ENCODE data around the gene BPTF.
"Not testable (repeated sequence)": the region's sequence is repeated elsewhere in the genome, so short reads cannot be mapped to it uniquely, and the experiment has no call there.

BPTF gene

GRCh38 chr17:68006797-68007196 is 181.5 kb downstream of the BPTF start:
- H3K4me3 Mint-ChIP-seq = no peak overlapping the region
- no peak for DNase-seq (ENCODE audit: low spot score)
- peaks cover 3% of the 10 kb centered on the region for H3K27me3 Mint-ChIP-seq (ENCODE audit: low read depth)
- no peaks in the 10 kb centered on the region for H3K9me3 Mint-ChIP-seq
- peaks cover 4% of the 10 kb centered on the region for H3K4me1 Mint-ChIP-seq (ENCODE audit: low read depth)
- H3K27ac Mint-ChIP-seq = no peak overlapping the region
- H3K36me3 Mint-ChIP-seq (ENCODE audit: low read depth) = no peaks in the 10 kb centered on the region

DNA sequence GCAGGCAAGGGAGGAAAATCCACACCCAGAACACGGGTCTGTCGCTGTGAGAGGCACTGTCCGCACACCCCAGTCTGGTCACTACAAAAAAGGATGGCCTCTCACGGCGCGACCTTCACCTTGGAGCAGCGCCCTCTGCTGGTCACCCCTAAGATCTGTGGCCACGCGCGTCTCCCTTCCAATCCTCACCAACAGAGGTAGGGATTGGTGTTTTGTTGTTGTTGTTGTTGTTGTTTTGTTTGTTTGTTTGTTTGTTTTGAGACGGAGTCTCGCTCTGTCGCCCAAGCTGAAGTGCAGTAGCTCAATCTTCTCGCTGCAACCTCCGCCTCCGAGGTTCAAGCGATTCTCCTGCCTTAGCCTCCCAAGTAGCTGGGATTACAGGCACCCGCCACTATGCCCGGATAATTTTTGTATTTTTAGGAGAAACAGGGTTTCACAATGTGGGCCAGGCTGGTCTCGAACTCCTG is 185.9 kb downstream of the BPTF start:
- peaks cover 4% of the 10 kb centered on the region for H3K4me1 Mint-ChIP-seq (ENCODE audit: low read depth)
- no peaks in the 10 kb centered on the region for H3K36me3 Mint-ChIP-seq (ENCODE audit: low read depth)
- no peak overlapping the region for H3K27ac Mint-ChIP-seq
- H3K9me3 Mint-ChIP-seq = no peaks in the 10 kb centered on the region
- H3K27me3 Mint-ChIP-seq (ENCODE audit: low read depth) = peaks cover 14% of the 10 kb centered on the region
- peak overlapping the region; percentile 72 for H3K4me3 Mint-ChIP-seq
- DNase-seq (ENCODE audit: low spot score) = peak; percentile 50

- DNase-seq (ENCODE audit: low spot score) = no peak
- H3K27ac Mint-ChIP-seq = no peak overlapping the region
- peaks cover 14% of the 10 kb centered on the region for H3K27me3 Mint-ChIP-seq (ENCODE audit: low read depth)
- H3K36me3 Mint-ChIP-seq (ENCODE audit: low read depth) = no peaks in the 10 kb centered on the region
- no peaks in the 10 kb centered on the region for H3K9me3 Mint-ChIP-seq
- H3K4me3 Mint-ChIP-seq = no peak overlapping the region
- H3K4me1 Mint-ChIP-seq (ENCODE audit: low read depth) = peaks cover 4% of the 10 kb centered on the region
Measured at GRCh38 chr17:68013385-68013784, 188.1 kb downstream of the BPTF start.

DNA sequence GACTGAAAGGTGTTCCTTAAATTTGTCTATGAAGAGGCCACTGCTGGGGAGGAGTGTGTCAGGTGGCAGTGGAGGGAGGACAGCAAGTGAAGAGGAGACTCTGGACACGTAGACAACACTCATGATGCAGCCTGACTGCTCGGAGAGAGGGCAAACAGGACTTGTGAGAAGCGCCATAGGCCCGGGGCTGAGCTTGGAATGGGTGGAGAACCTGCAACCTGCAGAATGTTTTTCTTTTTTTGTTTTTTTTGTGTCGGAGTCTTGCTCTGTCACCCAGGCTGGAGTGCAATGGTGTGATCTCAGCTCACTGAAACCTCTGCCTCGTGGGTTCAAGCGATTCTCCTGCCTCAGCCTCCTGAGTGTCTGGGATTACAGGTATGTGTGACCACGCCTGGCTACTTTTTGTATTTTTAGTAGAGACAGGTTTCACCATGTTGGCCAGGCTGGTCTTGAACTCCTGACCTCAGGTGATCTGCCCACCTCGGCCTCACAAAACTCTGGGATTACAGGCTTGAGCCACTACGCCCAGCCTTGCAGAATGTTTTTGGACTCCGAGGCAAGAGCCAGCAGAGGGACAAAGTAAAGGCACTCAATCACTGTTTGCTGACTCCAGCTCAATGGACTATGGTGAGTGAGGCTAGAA is 189.9 kb downstream of the BPTF start:
- DNase-seq (ENCODE audit: low spot score) = no peak
- no peaks in the 10 kb centered on the region for H3K36me3 Mint-ChIP-seq (ENCODE audit: low read depth)
- peaks cover 13% of the 10 kb centered on the region for H3K27me3 Mint-ChIP-seq (ENCODE audit: low read depth)
- no peaks in the 10 kb centered on the region for H3K9me3 Mint-ChIP-seq
- H3K27ac Mint-ChIP-seq = no peak overlapping the region
- no peak overlapping the region for H3K4me3 Mint-ChIP-seq
- H3K4me1 Mint-ChIP-seq (ENCODE audit: low read depth) = peaks cover 7% of the 10 kb centered on the region

- H3K27me3 Mint-ChIP-seq (ENCODE audit: low read depth) = peaks cover 13% of the 10 kb centered on the region
- no peaks in the 10 kb centered on the region for H3K9me3 Mint-ChIP-seq
- H3K4me3 Mint-ChIP-seq = no peak overlapping the region
- H3K4me1 Mint-ChIP-seq (ENCODE audit: low read depth) = peaks cover 8% of the 10 kb centered on the region
- no peak for DNase-seq (ENCODE audit: low spot score)
- no peak overlapping the region for H3K27ac Mint-ChIP-seq
- H3K36me3 Mint-ChIP-seq (ENCODE audit: low read depth) = no peaks in the 10 kb centered on the region
Measured at GRCh38 chr17:68016838-68017237, 191.5 kb downstream of the BPTF start.

GRCh38 chr17:68018493-68018892 is 193.2 kb downstream of the BPTF start:
- H3K4me3 Mint-ChIP-seq; H3K4me1 Mint-ChIP-seq (ENCODE audit: low read depth); H3K9me3 Mint-ChIP-seq; H3K27ac Mint-ChIP-seq; DNase-seq (ENCODE audit: low spot score); H3K36me3 Mint-ChIP-seq (ENCODE audit: low read depth): not testable (repeated sequence)
- H3K27me3 Mint-ChIP-seq (ENCODE audit: low read depth) = peaks cover 10% of the 10 kb centered on the region

- Mint-ChIP-seq H3K9me3 (no peaks in the 10 kb centered on the region), H3K36me3 (ENCODE audit: low read depth) (no peaks in the 10 kb centered on the region), H3K4me3 (peak overlapping the region; percentile 84), H3K27me3 (ENCODE audit: low read depth) (peaks cover 10% of the 10 kb centered on the region), H3K4me1 (ENCODE audit: low read depth) (peaks cover 8% of the 10 kb centered on the region), H3K27ac (no peak overlapping the region)
- no peak for DNase-seq (ENCODE audit: low spot score)
Measured at GRCh38 chr17:68019336-68019674, 194.0 kb downstream of the BPTF start.

- Mint-ChIP-seq H3K27me3 (ENCODE audit: low read depth) (peaks cover 8% of the 10 kb centered on the region), H3K9me3 (no peaks in the 10 kb centered on the region), H3K4me1 (ENCODE audit: low read depth) (peaks cover 8% of the 10 kb centered on the region), H3K4me3 (peak overlapping the region; percentile 84), H3K36me3 (ENCODE audit: low read depth) (no peaks in the 10 kb centered on the region), H3K27ac (peak overlapping the region; percentile 81)
- peak; percentile 98 for DNase-seq (ENCODE audit: low spot score)
Measured at GRCh38 chr17:68019675-68020408, 194.5 kb downstream of the BPTF start.

DNA sequence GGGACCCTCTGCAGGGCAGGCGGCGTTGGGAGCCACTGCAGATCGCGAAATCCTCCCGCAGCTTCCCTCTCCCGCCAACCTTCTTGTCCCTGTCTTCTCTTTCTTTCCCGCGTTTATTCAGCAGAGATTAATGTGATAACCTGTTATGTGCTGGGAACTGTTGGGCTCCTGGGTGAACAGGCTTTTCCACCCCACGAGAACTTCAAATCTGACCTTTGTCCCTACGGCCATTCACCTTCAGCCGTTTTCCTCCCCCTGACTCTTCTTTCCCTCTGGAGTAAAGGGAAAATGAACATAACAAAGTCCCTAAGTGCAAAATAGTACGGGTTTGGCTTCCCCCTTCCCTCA is 195.1 kb downstream of the BPTF start:
- DNase-seq (ENCODE audit: low spot score) = no peak
- Mint-ChIP-seq H3K36me3 (ENCODE audit: low read depth) (no peaks in the 10 kb centered on the region), H3K9me3 (no peaks in the 10 kb centered on the region), H3K27me3 (ENCODE audit: low read depth) (peaks cover 6% of the 10 kb centered on the region), H3K4me3 (peak overlapping the region; percentile 84), H3K27ac (peak overlapping the region; percentile 81), H3K4me1 (ENCODE audit: low read depth) (peaks cover 8% of the 10 kb centered on the region)

- DNase-seq (ENCODE audit: low spot score); H3K9me3 Mint-ChIP-seq; H3K4me1 Mint-ChIP-seq (ENCODE audit: low read depth); H3K27me3 Mint-ChIP-seq (ENCODE audit: low read depth); H3K36me3 Mint-ChIP-seq (ENCODE audit: low read depth): not testable (repeated sequence)
- H3K4me3 Mint-ChIP-seq = peak overlapping the region; percentile 84
- peak overlapping the region; percentile 81 for H3K27ac Mint-ChIP-seq
Measured at GRCh38 chr17:68020791-68021190, 195.5 kb downstream of the BPTF start.

DNA sequence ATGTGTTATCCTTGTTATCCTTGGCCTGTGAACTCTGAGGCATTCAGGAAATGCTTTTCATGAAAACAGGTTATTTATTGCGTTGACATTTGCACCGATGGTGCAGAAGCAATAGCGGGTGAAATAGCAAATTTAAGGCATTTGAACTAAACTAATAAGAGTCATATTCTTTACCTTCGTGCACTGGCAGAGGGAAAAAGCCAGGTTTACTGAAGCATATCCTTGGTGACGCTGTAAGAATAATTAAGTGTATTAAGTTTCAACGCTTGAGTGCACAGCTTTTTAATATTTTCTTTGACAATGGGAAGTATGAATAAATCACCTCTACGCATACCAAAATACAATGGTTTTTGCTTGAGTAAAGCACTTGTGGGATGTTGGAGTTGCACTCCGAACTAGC is 196.7 kb downstream of the BPTF start:
- Mint-ChIP-seq H3K9me3 (no peaks in the 10 kb centered on the region), H3K27ac (no peak overlapping the region), H3K4me3 (no peak overlapping the region), H3K27me3 (ENCODE audit: low read depth) (peaks cover 2% of the 10 kb centered on the region), H3K36me3 (ENCODE audit: low read depth) (no peaks in the 10 kb centered on the region), H3K4me1 (ENCODE audit: low read depth) (peaks cover 8% of the 10 kb centered on the region)
- DNase-seq (ENCODE audit: low spot score) = no peak

- not testable (repeated sequence) for H3K9me3 Mint-ChIP-seq; DNase-seq (ENCODE audit: low spot score); H3K36me3 Mint-ChIP-seq (ENCODE audit: low read depth); H3K27ac Mint-ChIP-seq; H3K27me3 Mint-ChIP-seq (ENCODE audit: low read depth); H3K4me1 Mint-ChIP-seq (ENCODE audit: low read depth); H3K4me3 Mint-ChIP-seq
Measured at GRCh38 chr17:68022547-68022946, 197.2 kb downstream of the BPTF start.

- H3K36me3 Mint-ChIP-seq (ENCODE audit: low read depth) = no peaks in the 10 kb centered on the region
- H3K27ac Mint-ChIP-seq = no peak overlapping the region
- no peak overlapping the region for H3K4me3 Mint-ChIP-seq
- DNase-seq (ENCODE audit: low spot score) = no peak
- no peaks in the 10 kb centered on the region for H3K9me3 Mint-ChIP-seq
- no peaks in the 10 kb centered on the region for H3K27me3 Mint-ChIP-seq (ENCODE audit: low read depth)
- H3K4me1 Mint-ChIP-seq (ENCODE audit: low read depth) = no peaks in the 10 kb centered on the region
Measured at GRCh38 chr17:68029512-68030215, 204.4 kb downstream of the BPTF start.
